Measurements from ENCODE around the gene AGR2.
"Not testable (repeated sequence)": the region's sequence is repeated elsewhere in the genome, so short reads cannot be mapped to it uniquely, and the experiment has no call there.

The AGR2 gene

GRCh38 chr7:16804674-16805439, at the start of gene AGR2:
Gene AGR2 (minus strand): TSS chr7:16804999. CDS start chr7:16801796, 3,203 bp downstream.
- DNase-seq, result no peak

GRCh38 chr7:16853189-16853588, 48.4 kb upstream of the AGR2 start:
- DNase-seq, result not testable (repeated sequence)

- peak; percentile 11 for DNase-seq
These were observed 47.0 kb upstream of the AGR2 start for GRCh38 chr7:16851829-16852228.

GRCh38 chr7:16850614-16851466, 46.0 kb upstream of the AGR2 start:
- DNase-seq, result no peak

- DNase-seq, result no peak
These were observed 44.7 kb upstream of the AGR2 start for GRCh38 chr7:16849296-16850148.

GRCh38 chr7:16847381-16847860, 42.6 kb upstream of the AGR2 start:
- no peak for DNase-seq

- no peak for DNase-seq
These were observed 41.9 kb upstream of the AGR2 start for GRCh38 chr7:16846601-16847165.

GRCh38 chr7:16845746-16846145, 40.9 kb upstream of the AGR2 start:
- no peak for DNase-seq

- DNase-seq, result no peak
These were observed 36.9 kb upstream of the AGR2 start for GRCh38 chr7:16841681-16842080.

- DNase-seq, result no peak
These were observed 35.3 kb upstream of the AGR2 start for GRCh38 chr7:16840094-16840493.

- no peak for DNase-seq
These were observed 34.8 kb upstream of the AGR2 start for GRCh38 chr7:16839646-16840045.

- no peak for DNase-seq
These were observed 34.1 kb upstream of the AGR2 start for GRCh38 chr7:16838891-16839290.

GRCh38 chr7:16838386-16838785, 33.6 kb upstream of the AGR2 start:
- DNase-seq, result no peak

- DNase-seq, result no peak
These were observed 31.7 kb upstream of the AGR2 start for GRCh38 chr7:16836481-16836880.

- DNase-seq, result no peak
These were observed 28.6 kb upstream of the AGR2 start for GRCh38 chr7:16833373-16833772.

- no peak for DNase-seq
These were observed 21.3 kb upstream of the AGR2 start for GRCh38 chr7:16826060-16826459.

GRCh38 chr7:16822029-16822428, 17.2 kb upstream of the AGR2 start:
- DNase-seq, result no peak

GRCh38 chr7:16818732-16819131, 13.9 kb upstream of the AGR2 start:
- no peak for DNase-seq

- no peak for DNase-seq
These were observed 12.7 kb upstream of the AGR2 start for GRCh38 chr7:16817536-16817935.

GRCh38 chr7:16816824-16817223, 12.0 kb upstream of the AGR2 start:
- no peak for DNase-seq

GRCh38 chr7:16815001-16815400, 10.2 kb upstream of the AGR2 start:
- peak; percentile 68 for DNase-seq

GRCh38 chr7:16813232-16813616, 8.4 kb upstream of the AGR2 start:
- no peak for DNase-seq

Data from hematopoietic multipotent progenitor cell treated with erythropoietin and hydrocortisone succinate and interleukin-3 and kit ligand, for 8 days (in vitro differentiated cells).